GM12801 (cell line): ENCODE data around the gene HACE1.

Experiments
- TF ChIP-seq, protein P1 (sequence below): IDR thresholded peaks from one replicate; pipeline ENCODE4 v1.5.1; 2011; ENCODE audit warnings: control low read depth; ENCODE audit not compliant: insufficient read length; ENCODE audit errors: extremely low read depth

Gene HACE1

DNA sequence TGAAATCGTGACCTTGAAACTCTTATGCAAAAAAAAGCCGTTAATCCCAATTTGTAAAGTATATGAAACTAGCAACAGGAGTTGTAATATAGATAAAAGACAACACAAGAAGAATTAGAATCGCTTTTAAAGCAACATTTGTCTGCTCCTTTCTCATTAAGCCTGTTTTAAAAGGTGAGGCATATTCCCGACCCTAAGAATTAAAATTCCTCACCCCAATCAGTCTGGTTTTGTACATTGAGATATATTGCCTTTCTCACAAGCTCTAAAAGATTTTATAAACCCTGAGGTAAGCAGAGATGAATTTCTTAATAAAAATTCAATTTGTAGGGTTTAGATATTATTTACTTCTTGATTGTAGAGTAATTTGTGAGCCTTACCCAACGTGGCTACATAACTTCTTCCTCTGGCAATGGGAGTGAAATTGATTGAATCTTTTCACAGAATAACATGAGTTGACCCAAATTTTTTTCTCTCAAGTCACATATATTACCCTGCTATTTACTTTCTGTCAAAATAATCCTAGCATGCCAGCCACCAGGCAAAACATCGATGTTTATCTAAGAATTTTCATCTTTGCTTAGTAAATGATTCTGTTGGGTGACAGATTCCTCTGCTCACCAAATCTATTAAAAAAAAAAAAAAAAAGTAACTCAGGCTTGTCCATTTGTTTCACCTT lies 173.7 kb downstream of the HACE1 start:
- TF ChIP-seq, protein P1, sequence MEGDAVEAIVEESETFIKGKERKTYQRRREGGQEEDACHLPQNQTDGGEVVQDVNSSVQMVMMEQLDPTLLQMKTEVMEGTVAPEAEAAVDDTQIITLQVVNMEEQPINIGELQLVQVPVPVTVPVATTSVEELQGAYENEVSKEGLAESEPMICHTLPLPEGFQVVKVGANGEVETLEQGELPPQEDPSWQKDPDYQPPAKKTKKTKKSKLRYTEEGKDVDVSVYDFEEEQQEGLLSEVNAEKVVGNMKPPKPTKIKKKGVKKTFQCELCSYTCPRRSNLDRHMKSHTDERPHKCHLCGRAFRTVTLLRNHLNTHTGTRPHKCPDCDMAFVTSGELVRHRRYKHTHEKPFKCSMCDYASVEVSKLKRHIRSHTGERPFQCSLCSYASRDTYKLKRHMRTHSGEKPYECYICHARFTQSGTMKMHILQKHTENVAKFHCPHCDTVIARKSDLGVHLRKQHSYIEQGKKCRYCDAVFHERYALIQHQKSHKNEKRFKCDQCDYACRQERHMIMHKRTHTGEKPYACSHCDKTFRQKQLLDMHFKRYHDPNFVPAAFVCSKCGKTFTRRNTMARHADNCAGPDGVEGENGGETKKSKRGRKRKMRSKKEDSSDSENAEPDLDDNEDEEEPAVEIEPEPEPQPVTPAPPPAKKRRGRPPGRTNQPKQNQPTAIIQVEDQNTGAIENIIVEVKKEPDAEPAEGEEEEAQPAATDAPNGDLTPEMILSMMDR: no peak

DNA sequence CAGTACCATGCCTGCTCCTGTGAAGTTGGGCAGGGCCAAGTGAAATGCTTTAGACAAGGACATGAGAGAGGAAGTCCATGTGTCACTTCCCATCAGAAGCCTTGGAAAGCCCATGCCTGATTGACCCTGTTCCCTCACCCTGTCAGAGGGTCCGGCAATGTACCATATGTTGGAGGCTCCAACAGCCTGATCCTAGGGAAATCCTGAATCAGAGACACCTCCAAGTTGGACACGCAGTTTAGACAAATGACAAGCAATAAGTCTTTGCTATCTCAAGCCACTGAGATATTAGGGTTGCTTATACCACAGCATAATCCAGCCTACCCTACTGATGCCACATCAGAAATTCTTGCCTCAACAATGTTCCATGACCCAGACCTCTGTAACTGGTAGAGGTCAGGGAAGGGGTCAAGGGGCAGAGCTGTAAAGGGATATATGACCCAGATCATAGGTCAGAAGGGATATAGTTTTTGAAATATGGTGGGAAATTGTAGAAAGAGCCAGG lies 174.8 kb downstream of the HACE1 start:
- TF ChIP-seq, protein P1: no peak

DNA sequence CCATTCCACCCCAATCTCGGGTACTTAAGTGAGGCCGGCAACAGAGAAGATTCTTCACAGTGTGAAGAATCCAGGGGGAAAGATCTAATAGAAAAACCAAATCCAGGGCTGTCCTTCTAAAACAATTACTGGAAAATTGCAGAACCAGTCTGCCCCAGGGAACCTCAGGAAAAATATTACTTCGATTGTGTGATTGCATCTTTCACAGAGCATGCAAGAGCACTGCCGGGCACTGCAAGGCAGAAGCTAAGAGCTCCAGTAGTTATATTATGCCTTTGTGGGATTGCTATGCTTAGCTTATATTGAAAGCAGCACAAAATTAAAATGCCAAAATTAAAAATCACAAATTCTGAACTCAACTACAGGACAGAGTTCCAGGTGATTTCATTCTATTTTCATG lies 175.9 kb downstream of the HACE1 start:
- TF ChIP-seq, protein P1: no peak

DNA sequence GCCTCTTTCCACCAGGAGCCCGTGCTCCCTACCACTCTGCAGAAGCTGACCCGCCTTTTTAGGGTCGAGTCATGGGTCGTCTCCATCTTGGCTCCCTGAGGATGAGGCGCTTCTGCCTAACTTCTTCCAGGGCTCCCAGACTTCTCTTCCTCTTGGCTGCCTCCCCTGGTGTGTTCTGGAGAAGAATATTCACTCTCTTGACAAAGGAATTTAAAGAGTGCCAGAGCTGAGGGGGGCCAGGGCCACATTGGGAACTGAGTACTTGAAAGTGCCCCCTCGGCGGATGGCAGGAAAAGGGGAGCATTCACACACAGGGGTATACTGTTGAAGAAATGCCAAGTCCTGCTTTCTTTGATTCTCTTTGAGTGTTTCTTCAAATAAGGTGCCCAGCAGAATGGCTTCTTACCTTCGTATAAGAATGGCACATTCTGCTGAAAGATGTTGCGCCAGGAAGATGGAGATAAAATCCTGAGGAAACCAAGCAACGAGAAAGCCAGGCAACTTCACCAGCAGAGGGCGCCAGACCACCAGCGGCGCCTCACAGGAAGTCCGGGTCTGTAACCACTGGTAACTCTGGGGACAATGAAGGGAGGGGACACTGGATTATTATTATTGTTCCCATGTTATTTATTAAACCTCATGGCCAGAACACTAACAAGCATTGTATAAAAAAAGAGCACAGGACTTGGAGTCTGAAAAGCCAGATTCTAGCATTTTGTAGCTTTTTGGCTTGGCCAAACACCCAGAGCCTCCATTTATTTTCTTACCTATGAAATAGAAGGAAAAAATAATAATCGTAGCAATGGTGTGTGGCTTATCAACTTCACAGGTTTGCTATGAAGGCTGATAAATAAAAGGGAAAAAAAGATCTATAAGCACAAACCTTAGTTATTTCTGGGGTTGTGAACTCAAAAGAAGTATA lies 176.7 kb downstream of the HACE1 start:
- TF ChIP-seq, protein P1: no peak

DNA sequence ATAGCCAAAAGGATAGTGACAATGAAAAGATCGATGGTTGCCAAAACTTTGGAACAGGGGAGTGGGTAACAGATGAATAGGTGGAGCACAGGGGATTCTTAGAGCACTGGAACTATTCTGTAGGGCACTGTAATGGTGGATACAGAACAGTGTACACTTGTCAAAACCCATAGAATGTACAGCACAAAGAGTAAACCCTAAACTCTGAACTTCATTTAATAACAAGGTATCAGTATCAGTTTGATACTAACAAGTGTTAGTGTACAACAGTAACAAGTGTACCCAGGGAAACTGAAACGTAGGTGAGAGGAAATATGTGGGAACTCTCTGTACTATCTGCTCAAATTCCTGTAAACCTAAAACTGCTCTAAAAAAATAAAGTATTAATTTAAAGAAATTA lies 179.2 kb downstream of the HACE1 start:
- TF ChIP-seq, protein P1: no peak

DNA sequence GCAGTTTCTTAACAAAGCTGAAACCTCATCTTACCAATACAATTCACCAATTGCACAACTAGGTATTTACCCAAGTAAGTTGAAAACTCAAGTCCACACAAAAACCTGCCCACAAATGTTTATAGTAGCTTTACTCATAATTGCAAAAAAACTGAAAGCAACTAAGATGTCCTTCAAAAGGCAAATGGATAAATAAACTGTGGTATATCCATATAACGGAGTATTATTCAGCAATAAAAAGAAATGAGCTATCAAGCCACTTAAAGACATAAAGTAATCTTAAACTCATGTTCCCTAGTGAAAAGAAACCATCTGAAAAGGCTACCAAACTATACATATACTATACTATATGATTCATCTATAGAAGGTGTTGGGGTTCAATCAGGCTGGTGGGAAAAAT lies 179.7 kb downstream of the HACE1 start:
- TF ChIP-seq, protein P1: no peak
